Skin epidermis (tissue), 12 donors: ENCODE data around the gene C15orf39.

Experiments used
- H3K27ac ChIP-seq, 21 experiments: fragments of 200-600 bp; sonication (generic) in 11 of 21; one replicate each; pipeline ENCODE4 v1.5.0; 2020; ENCODE audit warnings: mild to moderate bottlenecking in 3 of 21, inconsistent platforms in 2 of 21, moderate library complexity in 2 of 21
- H3K4me3 ChIP-seq, 7 experiments: fragments of 200-600 bp; sonication (generic) in 2 of 7; one replicate each; pipeline ENCODE4 v1.5.0; 2020; ENCODE audit warnings: inconsistent platforms in 2 of 7, mild to moderate bottlenecking in 2 of 7, moderate library complexity in 1 of 7

Gene C15orf39

GRCh38 chr15:75193976-75194375 lies 7.7 kb upstream of the C15orf39 start:
- H3K4me3 ChIP-seq: no peak overlapping the region
- no peak overlapping the region for H3K27ac ChIP-seq

DNA sequence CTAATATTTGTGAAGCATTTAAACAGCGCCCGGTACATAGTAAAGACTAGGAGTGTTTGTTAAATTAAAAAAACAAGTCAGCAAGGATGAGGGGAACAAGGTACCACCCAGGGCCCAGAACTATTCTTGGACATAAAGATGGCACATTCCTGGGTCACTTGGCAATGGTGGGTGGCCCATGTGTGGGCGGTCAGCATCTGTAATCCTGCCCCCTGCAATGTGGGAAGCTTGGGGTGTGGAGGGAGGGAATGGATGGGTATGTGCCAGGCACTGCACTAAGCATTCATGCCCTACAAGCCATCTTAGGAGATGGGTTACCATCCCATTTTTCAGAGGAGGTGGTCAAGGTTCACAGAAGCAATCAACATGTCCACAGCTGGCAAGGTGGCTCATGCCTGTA lies 7.3 kb upstream of the C15orf39 start:
- Histone ChIP-seq H3K27ac (no peak overlapping the region), H3K4me3 (no peak overlapping the region)

DNA sequence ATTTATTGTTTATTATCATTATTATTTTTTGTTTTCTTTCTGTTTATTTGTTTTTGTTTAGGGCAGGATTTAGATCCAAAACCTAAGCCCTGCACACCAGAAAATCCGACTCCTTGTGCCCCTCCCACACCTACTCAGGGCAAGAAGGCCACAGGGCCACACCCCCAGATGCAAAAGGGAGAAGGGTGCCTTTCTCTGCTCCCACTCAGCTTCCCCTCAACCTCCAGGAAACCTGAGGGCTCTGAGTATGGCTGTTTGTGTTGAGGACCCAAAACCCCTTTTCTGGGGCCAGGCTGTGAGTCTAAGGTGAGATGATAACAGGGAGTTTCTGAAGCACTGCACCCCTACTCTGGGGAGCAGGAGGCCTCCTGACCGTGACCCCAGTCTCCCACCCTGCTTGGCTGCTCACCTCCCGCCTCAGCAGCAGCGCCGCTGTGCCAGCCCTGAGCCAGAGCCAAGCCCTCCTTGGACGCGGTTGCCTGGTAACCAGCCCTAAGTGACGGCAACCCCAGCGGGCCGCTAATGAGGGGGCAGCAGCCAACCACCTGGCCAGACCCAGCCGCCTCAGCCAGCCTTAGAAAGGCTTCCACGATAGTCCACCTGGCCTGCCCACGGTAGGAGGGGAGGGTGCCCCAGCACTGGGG lies 6.4 kb upstream of the C15orf39 start:
- Histone ChIP-seq H3K27ac (no peak overlapping the region), H3K4me3 (no peak overlapping the region)

DNA sequence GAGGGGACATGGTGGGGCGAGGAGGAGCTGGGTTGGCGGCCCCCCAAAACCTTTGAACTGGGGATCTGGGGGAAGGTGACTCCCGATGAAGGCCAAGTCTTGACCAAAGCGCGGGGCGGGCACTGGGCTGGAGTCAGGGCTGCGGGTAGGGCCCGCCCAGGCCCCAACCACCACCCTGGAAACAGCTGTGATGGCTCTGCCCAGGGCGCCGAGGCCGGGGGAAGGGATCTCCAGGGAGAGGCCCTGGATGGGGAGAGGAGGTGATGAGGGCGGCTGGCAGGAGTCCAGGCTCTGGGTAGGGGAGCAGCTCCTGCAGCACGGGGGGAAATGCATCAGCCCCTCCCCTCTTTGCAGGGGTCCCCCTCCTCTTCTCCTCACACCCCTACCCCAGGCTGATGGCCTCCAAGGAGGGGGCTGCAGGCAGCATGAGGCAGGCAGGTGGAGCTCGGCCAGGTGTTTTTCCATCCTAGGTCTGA lies 5.9 kb upstream of the C15orf39 start:
- no peak overlapping the region for H3K27ac ChIP-seq
- H3K4me3 ChIP-seq: no peak overlapping the region

DNA sequence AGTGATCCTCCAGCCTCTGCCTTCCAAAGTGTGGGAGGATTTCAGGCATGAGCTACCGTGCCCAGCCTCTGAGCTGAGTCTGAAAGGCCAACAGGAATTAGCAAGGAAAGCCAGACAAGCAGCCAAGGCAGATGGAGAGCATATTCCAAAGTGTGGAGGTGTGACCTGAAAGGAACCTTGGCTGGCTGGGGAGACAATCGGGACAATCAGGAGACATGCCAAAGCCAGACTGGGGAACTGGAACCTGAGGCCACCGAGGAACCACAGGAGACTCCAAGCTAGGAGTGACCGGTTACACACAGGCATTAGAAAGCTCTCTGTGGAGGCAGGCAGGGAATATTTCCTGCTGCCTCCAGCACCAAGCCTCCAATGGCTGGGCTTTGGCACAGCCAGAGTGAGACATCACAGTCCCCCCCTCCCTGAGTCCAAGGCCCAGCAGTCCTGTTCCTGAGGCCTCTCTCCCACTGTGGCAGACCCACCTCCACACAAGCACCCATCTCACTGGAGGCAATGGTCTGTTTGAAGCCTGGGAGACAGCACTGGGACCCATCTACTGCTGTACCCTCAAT lies 4.5 kb upstream of the C15orf39 start:
- Histone ChIP-seq H3K27ac (no peak overlapping the region), H3K4me3 (no peak overlapping the region)

GRCh38 chr15:75198560-75199356 lies 2.9 kb upstream of the C15orf39 start:
- no peak overlapping the region for H3K4me3 ChIP-seq
- H3K27ac ChIP-seq: no peak overlapping the region

DNA sequence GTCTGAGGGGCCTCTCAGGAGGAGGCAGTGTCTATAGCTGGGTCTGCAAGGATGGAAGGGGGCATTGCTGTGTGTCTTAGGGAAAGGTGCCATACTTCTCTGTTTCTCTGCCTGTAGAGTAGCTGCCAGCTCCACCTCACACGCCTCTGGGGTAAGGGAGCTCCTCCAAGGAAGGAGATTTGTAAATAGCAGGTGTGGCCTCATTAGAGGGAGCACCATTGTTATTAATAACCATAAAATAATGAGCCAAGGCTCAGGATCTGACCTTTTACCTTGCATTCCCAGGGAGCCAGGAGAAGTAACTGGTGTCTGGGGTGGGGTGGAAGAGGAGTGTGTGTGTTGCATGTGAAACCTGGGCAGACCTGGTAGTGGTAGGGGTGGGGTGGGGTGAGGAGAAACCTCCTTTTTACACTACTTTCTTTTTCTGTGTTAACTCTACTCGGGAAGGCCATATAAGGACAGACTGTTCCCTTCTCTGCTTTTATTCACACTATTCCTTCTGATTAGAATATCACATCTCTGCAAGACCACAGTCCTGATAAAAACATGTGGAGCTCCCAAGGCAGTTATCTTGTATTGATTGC lies 2.2 kb upstream of the C15orf39 start:
- no peak overlapping the region for H3K4me3 ChIP-seq
- peak overlapping the region in 4 of 21 experiments; percentile 23 to 88 (median 30) for H3K27ac ChIP-seq

DNA sequence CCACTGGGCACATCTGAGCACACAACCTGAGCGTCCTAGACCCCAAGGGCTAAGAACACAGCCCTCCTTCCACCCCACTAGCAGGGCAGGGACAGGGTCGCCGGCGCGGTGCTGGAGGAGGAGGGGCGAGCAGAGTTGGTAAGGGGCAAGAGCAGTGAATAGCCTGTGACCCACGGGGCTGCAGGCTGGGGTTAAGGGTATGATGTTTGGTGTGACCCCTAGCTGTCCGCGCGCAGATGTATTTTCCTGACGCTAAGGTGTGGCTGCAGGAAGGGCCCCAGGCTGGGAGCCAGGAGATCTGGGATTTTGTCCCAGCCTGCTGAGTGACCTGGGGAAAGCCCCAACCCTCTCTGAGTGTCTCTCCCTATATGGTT lies 1.3 kb upstream of the C15orf39 start:
- peak overlapping the region in 1 of 7 experiments; percentile 86 for H3K4me3 ChIP-seq
- H3K27ac ChIP-seq: peak overlapping the region in 7 of 21 experiments; percentile 1 to 99 (median 88)

DNA sequence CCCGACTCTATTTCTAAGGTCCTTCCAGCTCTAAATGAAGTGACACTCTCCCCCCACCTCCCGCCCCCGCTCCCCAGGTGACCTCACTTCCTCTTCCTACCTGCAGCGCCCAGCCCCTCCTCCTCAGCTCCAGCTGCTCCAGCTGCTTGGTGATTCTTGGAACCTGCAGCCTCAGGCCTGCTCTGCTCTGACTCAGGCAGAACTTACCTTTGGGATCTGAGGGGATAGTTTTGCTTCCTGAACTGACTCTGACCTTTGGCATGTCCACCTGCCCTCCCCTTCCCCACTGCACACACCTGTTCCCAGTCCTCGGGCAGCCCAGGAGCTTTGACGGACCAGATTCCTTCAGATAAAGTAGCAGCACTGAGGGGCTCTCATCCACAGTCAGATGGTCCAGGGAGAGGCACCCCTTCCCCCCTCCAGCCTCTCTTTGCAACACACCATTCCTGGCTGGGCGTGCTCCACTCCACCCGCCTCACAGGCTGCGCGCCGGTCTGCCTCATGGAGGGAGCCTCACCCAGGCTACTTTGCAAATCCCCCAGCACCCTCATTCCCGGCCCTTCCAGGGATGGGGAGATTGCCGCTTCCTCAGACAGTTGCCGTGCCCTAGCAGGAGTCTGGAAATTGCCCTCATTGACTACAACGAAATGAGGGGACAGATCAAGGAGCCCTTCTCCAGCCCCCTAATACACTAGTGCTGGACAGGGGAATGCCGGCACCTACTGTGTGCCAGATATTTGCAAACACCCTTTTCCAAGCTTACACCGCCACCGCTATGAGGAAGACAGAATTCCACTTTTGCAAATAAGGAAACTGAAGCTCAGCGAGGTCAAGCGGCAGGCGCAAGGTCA lies 692 bp upstream of the C15orf39 start:
- H3K4me3 ChIP-seq: peak overlapping the region; percentile 69 to 92 (median 86)
- H3K27ac ChIP-seq: peak overlapping the region in 20 of 21 experiments; percentile 50 to 99 (median 98)

DNA sequence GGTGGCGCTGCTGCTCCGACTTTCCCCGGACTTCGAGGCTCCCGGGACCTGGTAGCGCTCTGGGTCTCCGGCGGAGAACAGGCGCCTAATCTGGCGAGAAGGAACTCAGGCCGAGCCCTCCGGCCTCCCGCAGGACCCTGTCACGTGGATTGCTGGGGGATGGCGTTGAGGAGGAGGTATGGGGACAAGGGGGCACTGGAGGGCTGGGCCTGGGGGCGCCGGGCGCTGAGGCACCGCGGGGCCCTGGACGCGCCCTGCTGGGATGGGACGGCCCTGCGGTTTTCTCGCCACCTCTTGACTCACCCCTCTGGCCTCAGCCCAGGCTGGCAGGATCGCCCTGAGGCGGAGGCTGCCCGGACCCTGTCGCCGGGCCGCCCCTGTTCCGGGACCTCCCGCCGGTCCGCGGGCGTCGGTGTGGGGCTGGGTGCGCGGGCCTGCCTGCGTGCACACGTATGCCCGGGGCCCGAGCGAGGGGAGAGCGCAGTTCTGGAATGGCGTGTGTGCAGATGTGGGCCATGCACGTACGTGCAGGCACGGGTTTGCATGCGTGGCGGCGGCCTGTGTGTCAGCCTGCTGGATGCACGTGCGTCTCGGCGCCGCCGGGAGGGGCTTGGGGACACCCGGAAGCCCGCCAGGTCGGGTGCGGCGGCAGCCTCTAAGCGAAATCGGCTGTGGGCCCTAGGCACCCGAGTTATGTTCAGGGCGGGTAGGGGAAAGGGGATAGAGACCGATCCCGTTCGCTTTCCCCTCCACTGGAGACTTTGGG lies 752 bp downstream of the C15orf39 start:
- peak overlapping the region; percentile 69 to 92 (median 86) for H3K4me3 ChIP-seq
- peak overlapping the region; percentile 87 to 99 (median 98) for H3K27ac ChIP-seq

- peak overlapping the region; percentile 87 to 99 (median 98) for H3K27ac ChIP-seq
- H3K4me3 ChIP-seq: peak overlapping the region; percentile 69 to 92 (median 86)
Measured at GRCh38 chr15:75203017-75203907, 1.6 kb downstream of the C15orf39 start.

DNA sequence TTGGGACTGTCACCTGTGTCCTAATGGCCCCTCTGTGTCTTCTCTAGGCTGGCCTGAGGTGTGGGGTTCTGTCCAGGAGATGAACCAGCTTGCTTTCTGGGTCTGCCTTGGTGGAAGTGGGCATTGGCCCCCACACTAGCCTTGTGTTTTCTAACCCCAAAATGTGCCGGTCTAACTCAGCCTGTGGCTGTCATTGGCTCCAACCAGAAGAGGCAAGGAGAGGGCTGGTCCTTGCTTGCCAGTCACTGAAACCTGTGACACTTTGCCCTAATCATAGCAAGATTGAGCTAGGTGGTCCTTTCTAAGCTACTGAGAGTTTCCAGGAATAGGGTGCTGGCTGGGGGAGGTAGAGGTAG lies 2.2 kb downstream of the C15orf39 start:
- peak overlapping the region in 19 of 21 experiments; percentile 38 to 99 (median 98) for H3K27ac ChIP-seq
- peak overlapping the region in 6 of 7 experiments; percentile 69 to 89 (median 85) for H3K4me3 ChIP-seq

GRCh38 chr15:75204340-75205063 lies 2.8 kb downstream of the C15orf39 start:
- peak overlapping the region in 18 of 21 experiments; percentile 38 to 99 (median 98) for H3K27ac ChIP-seq
- H3K4me3 ChIP-seq: peak overlapping the region in 6 of 7 experiments; percentile 69 to 89 (median 85)

DNA sequence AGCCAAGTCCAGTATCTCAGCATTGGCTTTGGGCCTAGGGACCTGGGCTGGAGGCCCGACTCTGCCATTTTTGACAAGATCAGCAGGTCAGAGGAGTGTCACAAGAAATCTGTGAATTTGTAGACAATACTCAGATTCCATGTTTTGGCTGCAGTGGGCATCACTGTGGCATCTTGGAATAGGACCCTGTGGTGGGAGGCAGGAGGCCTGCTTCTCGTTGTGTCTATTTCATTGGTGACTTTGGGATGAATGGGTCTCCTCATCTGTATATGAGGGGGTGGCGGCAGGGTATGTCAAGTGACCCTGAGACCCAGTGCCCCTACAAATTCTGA lies 3.3 kb downstream of the C15orf39 start:
- H3K27ac ChIP-seq: no peak overlapping the region
- H3K4me3 ChIP-seq: no peak overlapping the region

DNA sequence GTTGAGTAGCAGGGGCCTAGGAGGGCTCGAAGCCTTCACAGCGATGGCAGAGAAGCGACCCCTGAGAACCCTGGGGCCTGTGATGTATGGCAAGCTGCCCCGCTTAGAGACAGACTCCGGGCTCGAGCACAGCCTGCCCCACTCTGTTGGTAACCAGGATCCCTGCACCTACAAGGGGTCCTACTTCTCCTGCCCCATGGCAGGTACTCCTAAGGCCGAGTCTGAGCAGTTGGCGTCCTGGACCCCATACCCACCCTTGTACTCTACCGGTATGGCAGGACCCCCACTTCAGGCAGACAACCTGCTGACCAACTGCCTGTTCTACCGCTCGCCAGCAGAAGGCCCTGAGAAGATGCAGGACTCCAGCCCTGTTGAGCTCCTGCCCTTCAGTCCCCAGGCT lies 4.3 kb downstream of the C15orf39 start:
- no peak overlapping the region for H3K4me3 ChIP-seq
- H3K27ac ChIP-seq: no peak overlapping the region

DNA sequence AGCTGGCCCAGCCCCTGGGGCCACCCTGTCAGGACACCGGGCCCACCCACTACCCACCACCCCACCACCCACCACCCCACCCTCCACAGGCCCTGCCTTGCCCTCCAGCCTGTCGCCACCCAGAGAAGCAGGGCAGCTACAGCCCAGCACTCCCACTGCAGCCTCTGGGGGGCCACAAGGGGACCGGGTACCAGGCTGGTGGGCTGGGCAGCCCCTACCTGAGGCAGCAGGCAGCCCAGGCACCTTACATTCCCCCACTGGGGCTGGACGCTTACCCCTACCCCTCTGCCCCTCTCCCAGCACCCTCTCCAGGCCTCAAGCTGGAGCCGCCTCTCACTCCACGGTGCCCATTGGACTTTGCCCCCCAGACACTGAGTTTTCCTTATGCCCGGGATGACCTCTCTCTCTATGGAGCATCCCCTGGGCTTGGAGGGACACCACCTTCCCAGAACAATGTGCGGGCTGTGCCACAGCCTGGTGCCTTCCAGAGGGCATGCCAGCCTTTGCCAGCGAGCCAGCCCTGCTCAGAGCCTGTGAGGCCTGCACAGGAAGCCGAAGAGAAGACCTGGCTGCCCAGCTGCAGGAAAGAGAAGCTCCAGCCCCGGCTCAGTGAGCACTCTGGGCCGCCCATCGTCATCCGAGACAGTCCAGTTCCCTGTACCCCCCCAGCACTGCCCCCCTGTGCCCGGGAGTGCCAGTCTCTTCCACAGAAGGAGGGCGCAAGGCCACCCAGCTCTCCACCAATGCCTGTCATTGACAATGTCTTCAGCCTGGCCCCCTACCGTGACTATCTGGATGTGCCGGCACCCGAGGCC lies 5.3 kb downstream of the C15orf39 start:
- Histone ChIP-seq H3K4me3 (no peak overlapping the region), H3K27ac (peak overlapping the region in 1 of 21 experiments; percentile 44)
